ENCODE data around the gene HOXA1.

GRCh38 chr7:27078616-27079233 lies 17.1 kb downstream of the HOXA1 start:
- TF ChIP-seq OSR1 (CRISPR knock-in tag; IDR thresholded peaks at IDR 0.05) = no peak
- no peak for TF ChIP-seq ESRRG (CRISPR knock-in tag; IDR thresholded peaks at IDR 0.05)
- no peak for TF ChIP-seq PATZ1 (CRISPR knock-in tag; IDR thresholded peaks at IDR 0.05; ENCODE audit: borderline replicate concordance)
- no peak for TF ChIP-seq GLIS3 (CRISPR knock-in tag; IDR thresholded peaks at IDR 0.05)
- no peak for TF ChIP-seq BACH2 (CRISPR knock-in tag; IDR thresholded peaks at IDR 0.05; ENCODE audit: borderline replicate concordance)
- no peak for TF ChIP-seq ZFP3 (CRISPR knock-in tag; IDR thresholded peaks at IDR 0.05)
- TF ChIP-seq ZNF8 (CRISPR knock-in tag; IDR thresholded peaks at IDR 0.05) = no peak
